GM18508 (cell line): ENCODE measurements around the gene FOXR2.

Experiments used
- ATAC-seq: cut with Tn5 transposase; IDR thresholded peaks from one replicate; pipeline ENCODE4 v1.9.1; 2021; ENCODE audit warnings: moderate number of reproducible peaks; ENCODE audit not compliant: insufficient read depth, unreplicated experiment

FOXR2 gene, protein sequence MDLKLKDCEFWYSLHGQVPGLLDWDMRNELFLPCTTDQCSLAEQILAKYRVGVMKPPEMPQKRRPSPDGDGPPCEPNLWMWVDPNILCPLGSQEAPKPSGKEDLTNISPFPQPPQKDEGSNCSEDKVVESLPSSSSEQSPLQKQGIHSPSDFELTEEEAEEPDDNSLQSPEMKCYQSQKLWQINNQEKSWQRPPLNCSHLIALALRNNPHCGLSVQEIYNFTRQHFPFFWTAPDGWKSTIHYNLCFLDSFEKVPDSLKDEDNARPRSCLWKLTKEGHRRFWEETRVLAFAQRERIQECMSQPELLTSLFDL

DNA sequence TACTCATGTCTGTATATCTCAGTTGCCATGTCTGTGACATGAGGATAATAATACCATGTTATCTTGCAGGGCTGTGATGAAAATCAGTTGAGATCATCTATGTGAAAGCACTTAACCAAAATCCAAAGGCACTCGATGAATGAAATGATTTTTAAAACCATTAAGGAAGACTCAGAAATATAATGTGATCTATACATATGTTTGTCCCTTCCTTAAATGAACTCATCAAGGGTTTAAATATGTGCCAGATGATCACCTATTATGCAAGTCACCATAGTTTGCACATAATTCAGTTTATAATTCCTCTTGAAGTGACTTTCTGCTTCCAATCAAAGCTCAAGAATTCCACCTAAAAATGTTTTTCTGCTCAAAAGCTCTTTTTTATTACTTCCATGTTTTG lies at the start of gene FOXR2:
Gene FOXR2, plus strand, starts transcription at position 301 of the 400 bp plus-strand sequence. CDS start 312 bp downstream, outside the sequence.
- ATAC-seq: no peak

DNA sequence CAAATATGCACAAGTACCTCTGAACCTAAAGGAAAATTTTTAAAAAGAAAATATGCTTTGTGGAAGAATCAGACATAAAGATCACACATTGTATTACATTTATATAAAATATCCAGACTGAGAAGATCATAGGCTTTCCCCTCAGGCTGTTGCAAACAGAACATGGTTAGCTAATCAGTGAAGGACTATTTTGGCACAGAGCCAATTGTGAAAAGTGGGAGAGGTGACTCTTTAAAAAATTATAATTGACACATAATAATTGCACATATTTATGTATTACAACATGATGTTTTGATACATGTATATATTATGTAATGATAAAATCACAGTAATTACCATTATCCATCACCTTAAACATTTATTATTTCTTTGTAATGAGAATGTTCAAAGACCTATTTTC lies 44.1 kb upstream of the FOXR2 start:
- ATAC-seq: no peak

DNA sequence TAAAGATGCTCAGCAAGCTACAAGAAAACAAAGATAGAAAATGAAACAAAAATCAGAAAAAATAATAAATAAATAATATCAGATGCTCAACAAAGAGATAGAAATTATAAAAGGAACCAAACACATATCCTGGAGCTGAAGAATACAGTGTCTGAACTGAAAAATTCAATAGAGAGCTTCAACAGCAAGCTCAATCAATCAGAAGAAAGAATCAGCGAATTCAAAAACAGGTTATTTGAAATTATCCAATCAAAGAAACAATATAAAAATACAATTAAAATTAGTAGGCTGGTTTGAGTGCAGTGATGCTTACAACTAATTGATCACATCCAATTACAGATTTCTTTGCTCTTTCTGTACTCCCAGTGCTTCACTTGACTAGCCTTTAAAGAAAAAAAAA lies 40.8 kb upstream of the FOXR2 start:
- no peak for ATAC-seq

DNA sequence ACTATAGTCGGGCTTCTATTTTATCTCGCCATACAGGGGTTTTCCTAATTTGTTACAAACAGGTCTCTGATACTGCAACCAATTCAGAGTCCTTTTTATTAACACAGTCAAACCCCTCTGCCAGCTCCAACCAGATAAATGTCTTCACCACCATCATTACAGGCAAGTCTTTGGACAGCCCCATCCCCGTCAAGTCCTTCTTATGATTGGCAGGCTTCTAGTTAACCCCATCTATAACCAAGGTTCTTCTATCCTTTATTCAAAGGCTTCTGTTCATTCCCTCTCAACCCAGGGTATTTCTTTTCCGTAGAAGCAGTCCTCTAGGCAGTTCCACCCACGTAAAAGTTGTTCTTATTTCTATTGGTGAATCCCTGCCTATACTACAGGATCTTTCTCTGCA lies 29.9 kb upstream of the FOXR2 start:
- ATAC-seq: no peak

DNA sequence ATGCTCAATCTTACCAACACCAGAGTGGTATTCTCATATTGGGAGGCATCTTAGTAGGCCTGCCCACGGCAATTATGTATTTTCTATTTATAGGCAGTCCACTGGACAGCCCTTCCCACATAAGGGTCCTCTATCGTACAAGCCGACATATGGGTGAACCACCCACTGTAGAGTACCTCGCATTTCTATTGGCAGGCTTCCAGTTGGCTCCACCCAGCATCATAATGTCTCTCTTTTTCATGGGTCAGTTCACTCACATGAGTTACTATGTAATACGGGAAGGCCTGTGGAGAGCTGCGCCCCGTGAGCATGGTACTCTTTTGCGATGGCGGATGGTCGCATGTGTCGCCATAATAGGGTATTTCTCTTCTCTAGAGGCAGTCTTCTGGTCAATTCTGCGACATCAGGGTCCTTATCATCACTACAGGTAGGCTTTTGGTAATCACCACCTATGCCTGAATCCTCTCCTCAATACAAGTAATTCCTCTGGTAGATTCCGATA lies 29.4 kb upstream of the FOXR2 start:
- ATAC-seq: no peak

DNA sequence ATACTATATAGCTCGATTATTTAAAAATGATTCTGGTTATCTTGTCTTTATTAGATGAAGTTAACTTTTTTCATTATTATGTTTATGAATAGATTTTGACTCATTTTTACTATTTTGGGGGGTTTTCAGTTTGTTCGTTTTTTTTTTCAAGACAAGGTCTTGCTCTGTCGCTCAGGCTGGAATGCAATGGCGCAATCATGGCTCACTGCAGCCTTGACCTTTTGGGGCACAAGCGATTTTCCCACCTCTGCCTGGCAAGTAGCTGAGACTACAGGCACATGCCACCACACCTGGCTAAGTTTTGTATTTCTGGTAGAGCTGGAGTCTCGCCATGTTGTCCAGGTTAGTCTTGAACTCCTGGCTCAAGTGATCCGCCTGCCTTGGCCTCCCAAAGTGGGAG lies 24.9 kb upstream of the FOXR2 start:
- ATAC-seq: no peak

DNA sequence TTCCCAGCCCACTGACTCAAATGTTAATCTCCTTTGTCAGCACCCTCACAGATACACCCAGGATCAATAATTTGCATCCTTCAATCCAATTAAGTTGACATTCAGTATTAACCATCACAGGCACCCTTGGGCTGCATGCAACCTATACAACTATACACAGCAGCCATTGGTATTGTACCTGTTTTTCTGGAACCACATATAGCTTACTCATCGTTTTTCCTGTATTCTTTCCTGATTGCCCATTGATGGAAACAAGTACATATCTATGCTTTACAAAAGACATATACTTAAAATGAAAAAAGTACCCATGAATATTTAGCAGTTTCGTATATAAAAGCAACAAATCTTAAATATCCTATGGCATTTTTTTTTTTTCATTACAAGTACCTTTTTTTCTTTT lies 3.7 kb upstream of the FOXR2 start:
- ATAC-seq: no peak

DNA sequence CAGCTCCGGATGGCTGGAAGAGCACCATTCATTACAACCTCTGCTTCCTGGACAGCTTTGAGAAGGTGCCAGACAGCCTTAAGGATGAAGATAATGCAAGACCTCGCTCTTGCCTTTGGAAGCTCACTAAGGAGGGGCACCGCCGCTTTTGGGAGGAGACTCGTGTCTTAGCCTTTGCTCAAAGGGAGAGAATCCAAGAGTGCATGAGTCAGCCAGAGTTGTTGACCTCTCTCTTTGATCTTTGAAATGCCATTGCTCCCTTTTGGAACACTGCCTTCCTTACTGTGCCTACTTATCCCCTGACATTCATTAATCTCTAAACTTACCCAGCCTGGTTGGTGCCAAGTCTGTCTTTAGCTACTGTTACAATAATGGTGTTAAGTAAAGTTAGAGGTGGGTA lies 1.2 kb downstream of the FOXR2 start:
- ATAC-seq: no peak

DNA sequence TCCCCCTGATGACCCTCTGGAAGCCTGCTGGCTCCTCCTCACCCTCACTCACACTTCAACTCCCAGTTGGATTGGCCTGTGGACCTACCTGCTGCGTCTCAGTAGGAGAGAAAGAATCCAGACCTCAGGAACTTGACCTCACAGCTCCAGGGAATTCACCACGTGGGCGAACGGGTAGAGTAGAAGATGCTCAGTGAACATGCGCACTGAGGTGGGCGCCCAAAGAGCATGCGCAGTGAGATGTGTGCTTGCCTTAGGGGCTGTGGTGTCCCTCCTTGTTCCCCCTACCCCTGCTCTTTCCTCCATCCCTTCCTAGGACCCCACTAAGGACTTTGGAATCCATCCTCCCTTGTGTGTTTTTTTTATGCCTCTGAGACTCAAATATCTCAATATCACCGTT lies 12.9 kb downstream of the FOXR2 start:
- ATAC-seq: no peak

DNA sequence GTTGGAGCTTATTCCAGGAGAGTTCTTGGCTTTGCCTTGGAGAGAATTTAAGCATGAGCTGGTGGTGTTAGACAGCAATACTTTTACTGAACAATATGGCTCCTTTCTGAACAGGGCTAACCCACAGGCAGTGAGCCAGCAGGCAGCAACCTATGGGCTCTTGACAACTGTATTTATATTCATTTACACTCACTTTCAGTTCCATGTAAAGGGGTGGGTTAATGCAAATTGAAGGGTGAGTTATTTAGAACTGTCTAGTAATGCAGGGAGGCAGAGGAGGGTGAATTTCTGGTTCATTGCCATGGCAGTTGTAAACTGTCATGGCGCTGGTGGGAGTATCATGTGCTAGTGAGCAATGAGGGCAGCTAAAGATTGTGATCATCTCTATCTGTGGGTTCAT lies 15.7 kb downstream of the FOXR2 start:
- ATAC-seq: no peak

DNA sequence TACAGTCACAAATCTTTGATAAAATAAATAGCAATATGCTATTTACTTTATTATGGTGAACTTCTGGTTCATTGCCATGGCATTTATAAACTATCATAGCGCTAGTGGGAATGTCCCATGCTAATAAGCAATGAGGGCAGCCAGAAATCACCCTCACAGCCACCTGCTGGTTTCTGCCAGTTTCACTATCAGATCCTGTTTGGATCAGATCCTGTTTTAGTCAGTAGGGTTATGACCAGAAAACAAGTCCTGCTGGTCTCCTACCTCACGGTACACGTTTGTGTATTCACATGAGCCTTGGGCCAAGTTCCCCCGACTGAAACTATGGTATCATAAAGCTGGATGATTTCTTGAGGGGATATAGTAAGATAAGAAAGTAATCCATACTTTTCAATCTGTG lies 17.7 kb downstream of the FOXR2 start:
- peak; percentile 75 for ATAC-seq

DNA sequence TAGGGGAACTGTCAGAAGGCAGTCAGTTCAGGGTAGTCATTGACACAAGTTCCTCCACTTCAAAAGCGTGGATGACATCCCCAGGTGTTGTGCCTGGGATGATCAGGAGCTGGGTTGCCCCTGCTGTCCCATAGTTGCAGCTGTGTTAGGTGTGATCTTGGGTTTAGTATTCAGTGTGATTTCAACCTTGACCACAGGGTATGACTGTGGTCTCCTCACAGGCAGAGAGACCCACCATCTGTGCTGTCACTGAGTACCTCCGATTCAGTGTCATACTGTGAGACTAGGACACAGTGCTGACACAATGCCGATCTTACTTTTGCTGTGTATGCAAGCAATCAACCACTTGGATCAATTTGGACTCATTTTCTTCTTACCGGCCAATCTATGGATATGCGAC lies 25.2 kb downstream of the FOXR2 start:
- ATAC-seq: peak; percentile 57

DNA sequence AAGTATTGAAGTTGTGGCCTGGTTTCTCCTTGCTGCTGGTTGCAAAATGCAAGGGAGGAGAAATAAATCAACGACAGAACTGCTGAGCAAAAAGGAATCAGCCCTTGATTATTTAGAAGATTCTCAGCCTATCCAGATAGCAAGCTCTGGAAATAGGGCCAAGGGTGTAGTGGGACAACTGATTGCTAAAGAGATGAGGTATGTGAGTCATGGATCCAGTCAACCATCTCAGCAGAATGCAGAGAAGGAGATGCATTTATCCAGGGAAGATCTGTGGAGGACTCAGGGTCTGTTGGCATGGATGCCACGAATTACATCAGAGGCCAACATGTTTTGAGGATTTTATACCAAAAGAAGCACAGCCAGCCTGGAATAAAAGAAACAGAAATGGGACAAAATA lies 36.7 kb downstream of the FOXR2 start:
- no peak for ATAC-seq

DNA sequence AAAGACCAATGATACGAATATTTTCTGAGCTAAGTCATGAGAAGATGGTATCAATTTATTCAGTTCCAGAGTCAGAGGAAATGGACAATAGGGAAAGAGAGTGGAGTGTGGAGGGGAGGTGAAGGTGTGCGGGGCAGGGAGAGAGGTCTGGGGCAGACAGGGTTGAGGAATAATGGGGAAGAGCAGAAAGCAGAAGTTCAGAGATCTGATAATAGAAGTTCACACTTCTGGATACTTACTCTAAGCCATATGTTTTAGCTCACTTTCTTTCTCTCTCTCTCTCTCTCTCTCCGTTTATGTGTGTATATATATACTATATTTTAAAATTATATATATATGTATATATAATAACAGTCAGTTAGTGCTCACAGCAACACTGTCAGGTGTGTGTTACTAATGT lies 40.4 kb downstream of the FOXR2 start:
- no peak for ATAC-seq

DNA sequence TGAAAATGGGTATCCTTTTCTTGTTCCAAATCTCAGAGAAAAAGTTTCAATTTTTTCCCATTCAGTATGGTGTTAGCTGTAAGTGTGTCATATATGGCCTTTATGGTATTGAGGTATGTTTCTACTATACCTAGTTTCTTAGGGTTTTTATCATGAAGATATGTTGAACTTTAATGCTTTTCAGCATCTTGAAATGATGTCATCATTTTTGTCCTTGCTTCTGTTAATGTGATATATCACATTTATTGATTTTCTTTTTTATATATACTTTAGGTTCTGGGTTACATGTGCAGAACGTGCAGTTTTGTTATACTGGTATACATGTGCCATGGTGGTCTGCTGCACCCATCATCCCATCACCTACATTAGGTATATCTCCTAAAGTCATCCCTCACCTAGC lies 44.9 kb downstream of the FOXR2 start:
- ATAC-seq: no peak
